Neural cell (in vitro differentiated cells): ENCODE measurements around the gene HOXC6. TPM values are rescaled to one million over a fixed set of nuclear protein-coding genes. Genes with fewer than 3 reads are reported as not detected.

Source experiments
- H2AFZ ChIP-seq: fragments of 200-600, 300-800 bp; sonication (generic), shearing (Covaris generic); 2 replicates; pipeline ENCODE4 v1.6.0; 2014; ENCODE audit warnings: low read depth, mild to moderate bottlenecking, antibody characterized with exemption, low read length, moderate library complexity
- H3F3A ChIP-seq: fragments of 200-600 bp; shearing (Covaris generic); 2 replicates; pipeline ENCODE4 v1.6.1; 2016; ENCODE audit warnings: mild to moderate bottlenecking, moderate library complexity, mixed read lengths, antibody characterized with exemption, low read length; ENCODE audit not compliant: insufficient read depth, poor library complexity, severe bottlenecking
- H3K27ac ChIP-seq: fragments of 200-600, 300-800 bp; sonication (generic), shearing (Covaris generic); 2 replicates; pipeline ENCODE4 v1.5.1; 2014; ENCODE audit warnings: mild to moderate bottlenecking, low read length, moderate library complexity
- H3K27me3 ChIP-seq: fragments of 300-800, 200-600 bp; sonication (generic), shearing (Covaris generic); 2 replicates; pipeline ENCODE4 v1.6.0; 2014; ENCODE audit warnings: mild to moderate bottlenecking, low read depth, low read length, moderate library complexity; ENCODE audit not compliant: insufficient read depth
- H3K36me3 ChIP-seq: fragments of 300-800, 200-600 bp; sonication (generic), shearing (Covaris generic); 2 replicates; pipeline ENCODE4 v1.5.1; 2014; ENCODE audit warnings: mild to moderate bottlenecking, antibody characterized with exemption, low read length, moderate library complexity; ENCODE audit not compliant: insufficient read depth
- H3K4me2 ChIP-seq: fragments of 300-800, 200-600 bp; sonication (generic), shearing (Covaris generic); 2 replicates; pipeline ENCODE4 v1.6.0; 2014; ENCODE audit warnings: mild to moderate bottlenecking, low read length
- H3K4me3 ChIP-seq: fragments of 300-800, 200-600 bp; sonication (generic), shearing (Covaris generic); 2 replicates; pipeline ENCODE4 v1.5.1; 2014; ENCODE audit warnings: mild to moderate bottlenecking, low read length, moderate library complexity
- H3K79me2 ChIP-seq: fragments of 200-600 bp; shearing (Covaris generic); replicated peaks from 2 replicates; pipeline ENCODE4 v1.6.0; 2014; ENCODE audit warnings: mild to moderate bottlenecking, low read length, moderate library complexity; ENCODE audit not compliant: insufficient read depth
- H3K9ac ChIP-seq: fragments of 300-800, 200-600 bp; sonication (generic), shearing (Covaris generic); 2 replicates; pipeline ENCODE4 v1.6.1; 2016; ENCODE audit warnings: mild to moderate bottlenecking, low read length, mixed read lengths
- H3K9me2 ChIP-seq: fragments of 200-600 bp; shearing (Covaris generic); 2 replicates; pipeline ENCODE4 v1.6.1; 2016; ENCODE audit warnings: mild to moderate bottlenecking, low read length, mixed read lengths; ENCODE audit not compliant: insufficient read depth
- H3K9me3 ChIP-seq: fragments of 200-600, 300-800 bp; sonication (generic), shearing (Covaris generic); 2 replicates; pipeline ENCODE4 v1.6.1; 2016; ENCODE audit warnings: mild to moderate bottlenecking, mixed run types, low read length, moderate library complexity, mixed read lengths
- H4K20me1 ChIP-seq: fragments of 200-600 bp; shearing (Covaris generic); 2 replicates; pipeline ENCODE4 v1.6.1; 2016; ENCODE audit warnings: mild to moderate bottlenecking, mixed run types; ENCODE audit not compliant: insufficient read depth
- EP300 ChIP-seq: fragments of 450-650 bp; conservative IDR thresholded peaks from 2 replicates; pipeline ENCODE4 v1.6.1; 2014; ENCODE audit warnings: antibody characterized with exemption, mild to moderate bottlenecking, moderate library complexity; ENCODE audit not compliant: poor library complexity, severe bottlenecking
- EZH2 ChIP-seq: fragments of 200-600, 300-800 bp; shearing (Covaris generic), sonication (generic); IDR thresholded peaks from 2 replicates; pipeline ENCODE4 v1.6.1; 2014; ENCODE audit warnings: antibody characterized with exemption, low read length, borderline replicate concordance, mild to moderate bottlenecking; ENCODE audit not compliant: insufficient read depth, poor library complexity, severe bottlenecking
- MXI1 ChIP-seq: fragments of 450-650 bp; conservative IDR thresholded peaks from 2 replicates; pipeline ENCODE4 v1.6.1; 2014; ENCODE audit warnings: antibody characterized with exemption, mild to moderate bottlenecking; ENCODE audit not compliant: poor library complexity, severe bottlenecking
- POLR2AphosphoS5 ChIP-seq: IDR thresholded peaks from 2 replicates; pipeline ENCODE4 v1.6.1; 2012
- RAD21 ChIP-seq: fragments of 450-650 bp; conservative IDR thresholded peaks from 2 replicates; pipeline ENCODE4 v1.6.1; 2014; ENCODE audit warnings: antibody characterized with exemption, mild to moderate bottlenecking, moderate library complexity
- SMC3 ChIP-seq: fragments of 450-650 bp; conservative IDR thresholded peaks from 2 replicates; pipeline ENCODE4 v1.6.1; 2014; ENCODE audit warnings: antibody characterized with exemption, mild to moderate bottlenecking, moderate library complexity; ENCODE audit not compliant: poor library complexity
- TAF1 ChIP-seq: IDR thresholded peaks from 2 replicates; pipeline ENCODE4 v1.6.1; 2012; ENCODE audit warnings: low read depth
- polyA plus RNA-seq: library from polyadenylated mRNA; depleted of rRNA; stranded (reverse); fragments of >200 nt; gene quantifications from 2 replicates; pipeline ENCODE4 v1.2.3, GENCODE V29; 2014
- TF ChIP-seq, protein P1 (sequence below): fragments of 450-650 bp; IDR thresholded peaks from 2 replicates; pipeline ENCODE4 v1.5.1; 2014; ENCODE audit warnings: antibody characterized with exemption, mild to moderate bottlenecking, moderate library complexity; ENCODE audit not compliant: poor library complexity, severe bottlenecking
- TF ChIP-seq, protein P2 (sequence below): IDR thresholded peaks from 2 replicates; pipeline ENCODE4 v1.6.1; 2012; ENCODE audit warnings: borderline replicate concordance

HOXC6 gene
- polyA plus RNA-seq, 1 donor from 2014 or later: not detected

DNA sequence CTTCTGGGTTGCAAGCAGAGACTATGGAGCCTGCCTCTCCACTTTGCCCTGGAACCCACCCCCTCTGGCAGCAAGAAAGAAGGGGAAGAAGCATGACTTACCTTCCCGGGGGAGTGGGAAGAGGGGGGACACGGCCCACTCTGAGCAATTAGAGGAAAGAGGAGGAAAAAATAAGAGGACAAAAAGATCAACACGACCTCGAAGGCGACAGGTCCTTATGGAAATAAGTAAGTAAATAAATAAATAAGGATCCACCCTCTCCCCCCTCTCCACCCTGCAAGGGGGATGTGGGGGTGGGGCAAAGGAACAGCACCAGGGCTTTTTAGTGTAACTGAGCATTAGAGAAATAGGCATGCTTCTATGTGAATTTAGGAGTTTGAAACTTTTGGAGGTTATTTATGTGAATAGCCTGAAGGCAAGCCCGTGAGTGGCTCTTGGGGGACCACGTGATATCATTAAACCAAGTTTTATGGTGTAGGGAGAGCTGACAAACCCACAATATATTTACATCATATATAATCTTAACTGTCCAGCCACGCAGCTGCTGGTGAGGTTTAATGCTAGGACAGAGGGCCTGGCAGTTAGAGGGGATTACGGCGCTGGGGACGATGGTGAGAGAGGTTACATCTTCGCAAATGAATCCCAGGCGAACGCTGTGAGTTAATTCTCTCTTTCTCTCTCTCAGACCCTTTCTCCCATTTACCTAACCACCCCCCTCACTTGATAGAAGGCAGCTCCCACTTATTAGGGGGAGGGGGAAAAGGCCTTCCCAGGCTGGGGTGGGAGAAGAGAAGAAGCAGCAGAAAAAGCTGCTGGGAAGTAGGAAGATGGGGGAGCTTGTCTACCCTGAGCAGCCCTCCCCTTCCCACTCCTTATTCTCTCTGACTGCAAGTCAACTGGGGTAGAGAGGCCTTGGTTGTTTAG lies 9.4 kb downstream of the HOXC6 start:
- TF ChIP-seq MXI1 (no peak), RAD21 (no peak), EP300 (no peak), TAF1 (no peak)
- TF ChIP-seq, protein P1, sequence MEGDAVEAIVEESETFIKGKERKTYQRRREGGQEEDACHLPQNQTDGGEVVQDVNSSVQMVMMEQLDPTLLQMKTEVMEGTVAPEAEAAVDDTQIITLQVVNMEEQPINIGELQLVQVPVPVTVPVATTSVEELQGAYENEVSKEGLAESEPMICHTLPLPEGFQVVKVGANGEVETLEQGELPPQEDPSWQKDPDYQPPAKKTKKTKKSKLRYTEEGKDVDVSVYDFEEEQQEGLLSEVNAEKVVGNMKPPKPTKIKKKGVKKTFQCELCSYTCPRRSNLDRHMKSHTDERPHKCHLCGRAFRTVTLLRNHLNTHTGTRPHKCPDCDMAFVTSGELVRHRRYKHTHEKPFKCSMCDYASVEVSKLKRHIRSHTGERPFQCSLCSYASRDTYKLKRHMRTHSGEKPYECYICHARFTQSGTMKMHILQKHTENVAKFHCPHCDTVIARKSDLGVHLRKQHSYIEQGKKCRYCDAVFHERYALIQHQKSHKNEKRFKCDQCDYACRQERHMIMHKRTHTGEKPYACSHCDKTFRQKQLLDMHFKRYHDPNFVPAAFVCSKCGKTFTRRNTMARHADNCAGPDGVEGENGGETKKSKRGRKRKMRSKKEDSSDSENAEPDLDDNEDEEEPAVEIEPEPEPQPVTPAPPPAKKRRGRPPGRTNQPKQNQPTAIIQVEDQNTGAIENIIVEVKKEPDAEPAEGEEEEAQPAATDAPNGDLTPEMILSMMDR: no peak
- no peaks in the 10 kb centered on the region for H3K9me2 ChIP-seq
- H3K27ac ChIP-seq: no peak overlapping the region
- no peak overlapping the region for H3K9ac ChIP-seq
- no peak overlapping the region for H2AFZ ChIP-seq
- H3K79me2 ChIP-seq: no peaks in the 10 kb centered on the region
- no peaks in the 10 kb centered on the region for H3F3A ChIP-seq
- H3K4me2 ChIP-seq: no peak overlapping the region
- H3K36me3 ChIP-seq: no peaks in the 10 kb centered on the region
- H3K4me3 ChIP-seq: no peak overlapping the region
- peaks cover 99% of the 10 kb centered on the region for H3K27me3 ChIP-seq
- H3K9me3 ChIP-seq: no peaks in the 10 kb centered on the region
- no peaks in the 10 kb centered on the region for H4K20me1 ChIP-seq

DNA sequence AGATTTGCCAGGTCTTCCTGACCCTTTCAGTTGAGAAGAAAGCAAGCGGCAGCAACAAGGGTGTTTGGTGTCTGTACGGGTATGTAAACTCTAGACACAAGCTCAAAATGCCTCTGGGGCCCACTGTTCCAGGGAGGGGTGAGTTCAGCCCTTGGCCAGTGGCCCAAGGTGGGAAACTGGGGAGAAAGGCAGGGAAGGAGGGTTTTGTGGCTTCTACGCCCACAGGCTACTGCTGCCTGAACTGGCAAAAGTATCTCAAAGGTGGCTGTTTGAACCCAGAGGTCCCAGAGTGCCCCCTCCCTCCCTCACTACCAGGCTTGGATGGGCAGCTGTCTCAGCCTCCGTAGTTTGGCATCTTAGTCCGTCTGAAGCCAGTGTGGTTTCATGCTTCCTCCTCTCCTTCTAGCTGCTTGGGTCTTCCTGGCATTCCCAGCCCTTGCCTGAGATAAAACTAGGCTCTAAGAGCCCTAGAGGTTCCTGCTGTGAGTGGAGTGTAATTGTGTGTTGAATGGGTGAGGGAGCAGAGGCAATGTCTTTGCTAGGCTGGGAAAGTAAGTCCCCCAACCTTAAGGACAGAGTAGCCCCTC lies 10.1 kb downstream of the HOXC6 start:
- Histone ChIP-seq H3K79me2 (no peaks in the 10 kb centered on the region), H3K9me2 (no peaks in the 10 kb centered on the region), H3K9ac (no peak overlapping the region), H3K4me2 (no peak overlapping the region), H3K36me3 (no peaks in the 10 kb centered on the region), H3K27me3 (peaks cover 99% of the 10 kb centered on the region), H3K27ac (no peak overlapping the region), H4K20me1 (no peaks in the 10 kb centered on the region), H3K4me3 (no peak overlapping the region), H3K9me3 (no peaks in the 10 kb centered on the region), H3F3A (no peaks in the 10 kb centered on the region), H2AFZ (no peak overlapping the region)
- TF ChIP-seq POLR2AphosphoS5 (no peak), MXI1 (no peak), EZH2 (no peak), SMC3 (no peak)
- TF ChIP-seq, protein P2, sequence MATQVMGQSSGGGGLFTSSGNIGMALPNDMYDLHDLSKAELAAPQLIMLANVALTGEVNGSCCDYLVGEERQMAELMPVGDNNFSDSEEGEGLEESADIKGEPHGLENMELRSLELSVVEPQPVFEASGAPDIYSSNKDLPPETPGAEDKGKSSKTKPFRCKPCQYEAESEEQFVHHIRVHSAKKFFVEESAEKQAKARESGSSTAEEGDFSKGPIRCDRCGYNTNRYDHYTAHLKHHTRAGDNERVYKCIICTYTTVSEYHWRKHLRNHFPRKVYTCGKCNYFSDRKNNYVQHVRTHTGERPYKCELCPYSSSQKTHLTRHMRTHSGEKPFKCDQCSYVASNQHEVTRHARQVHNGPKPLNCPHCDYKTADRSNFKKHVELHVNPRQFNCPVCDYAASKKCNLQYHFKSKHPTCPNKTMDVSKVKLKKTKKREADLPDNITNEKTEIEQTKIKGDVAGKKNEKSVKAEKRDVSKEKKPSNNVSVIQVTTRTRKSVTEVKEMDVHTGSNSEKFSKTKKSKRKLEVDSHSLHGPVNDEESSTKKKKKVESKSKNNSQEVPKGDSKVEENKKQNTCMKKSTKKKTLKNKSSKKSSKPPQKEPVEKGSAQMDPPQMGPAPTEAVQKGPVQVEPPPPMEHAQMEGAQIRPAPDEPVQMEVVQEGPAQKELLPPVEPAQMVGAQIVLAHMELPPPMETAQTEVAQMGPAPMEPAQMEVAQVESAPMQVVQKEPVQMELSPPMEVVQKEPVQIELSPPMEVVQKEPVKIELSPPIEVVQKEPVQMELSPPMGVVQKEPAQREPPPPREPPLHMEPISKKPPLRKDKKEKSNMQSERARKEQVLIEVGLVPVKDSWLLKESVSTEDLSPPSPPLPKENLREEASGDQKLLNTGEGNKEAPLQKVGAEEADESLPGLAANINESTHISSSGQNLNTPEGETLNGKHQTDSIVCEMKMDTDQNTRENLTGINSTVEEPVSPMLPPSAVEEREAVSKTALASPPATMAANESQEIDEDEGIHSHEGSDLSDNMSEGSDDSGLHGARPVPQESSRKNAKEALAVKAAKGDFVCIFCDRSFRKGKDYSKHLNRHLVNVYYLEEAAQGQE: no peak
